Myocyte (in vitro differentiated cells): Measurements from ENCODE around the gene MLIP. TPM values are rescaled to one million over a fixed set of nuclear protein-coding genes. Genes with fewer than 3 reads are reported as not detected.
"Not testable (repeated sequence)": the region's sequence is repeated elsewhere in the genome, so short reads cannot be mapped to it uniquely, and the experiment has no call there.

ENCODE experiments used
- DNase-seq: peaks from one replicate; pipeline ENCODE4 v3.0.0-alpha.2; 2012; ENCODE audit warnings: low read depth
- total RNA-seq: library from RNA; depleted of rRNA; stranded (reverse); fragments of >200 nt; gene quantifications from 2 replicates; pipeline ENCODE4 v1.2.3, GENCODE V29; 2014

Gene MLIP
- total RNA-seq, 1 donor from 2014 or later: 18.3 TPM

GRCh38 chr6:54135665-54136369 is 24.6 kb downstream of the MLIP start:
- peak; percentile 53 for DNase-seq

- no peak for DNase-seq
Observed at GRCh38 chr6:54138795-54139194, 27.6 kb downstream of the MLIP start.

- no peak for DNase-seq
Observed at GRCh38 chr6:54140811-54141210, 29.6 kb downstream of the MLIP start.

- DNase-seq: no peak
Observed at GRCh38 chr6:54142889-54143519, 31.8 kb downstream of the MLIP start.

GRCh38 chr6:54151861-54152260 is 40.6 kb downstream of the MLIP start:
- DNase-seq: no peak

- DNase-seq: no peak
Observed at GRCh38 chr6:54156650-54157250, 45.5 kb downstream of the MLIP start.

GRCh38 chr6:54157405-54157804 is 46.2 kb downstream of the MLIP start:
- no peak for DNase-seq

GRCh38 chr6:54173089-54173488 is 61.8 kb downstream of the MLIP start:
- peak; percentile 16 for DNase-seq

GRCh38 chr6:54179152-54179551 is 67.9 kb downstream of the MLIP start:
- no peak for DNase-seq

GRCh38 chr6:54183616-54184015 is 72.4 kb downstream of the MLIP start:
- DNase-seq: no peak

GRCh38 chr6:54185885-54186284 is 74.6 kb downstream of the MLIP start:
- DNase-seq: no peak

GRCh38 chr6:54188846-54189245 is 77.6 kb downstream of the MLIP start:
- peak; percentile 57 for DNase-seq

- DNase-seq: peak; percentile 22
Observed at GRCh38 chr6:54191461-54191860, 80.2 kb downstream of the MLIP start.

GRCh38 chr6:54192993-54193392 is 81.8 kb downstream of the MLIP start:
- peak; percentile 4 for DNase-seq

- DNase-seq: peak; percentile 16
Observed at GRCh38 chr6:54193560-54193959, 82.3 kb downstream of the MLIP start.

GRCh38 chr6:54194067-54194466 is 82.8 kb downstream of the MLIP start:
- DNase-seq: peak; percentile 61

GRCh38 chr6:54195637-54196036 is 84.4 kb downstream of the MLIP start:
- DNase-seq: no peak

- DNase-seq: no peak
Observed at GRCh38 chr6:54196905-54197304, 85.7 kb downstream of the MLIP start.

GRCh38 chr6:54198134-54198533 is 86.9 kb downstream of the MLIP start:
- no peak for DNase-seq

- DNase-seq: not testable (repeated sequence)
Observed at GRCh38 chr6:54203474-54204035, 92.3 kb downstream of the MLIP start.

- DNase-seq: peak; percentile 46
Observed at GRCh38 chr6:54204921-54205591, 93.8 kb downstream of the MLIP start.

GRCh38 chr6:54206510-54206909 is 95.3 kb downstream of the MLIP start:
- no peak for DNase-seq
